Measurements from ENCODE around the gene HADH.

DNA sequence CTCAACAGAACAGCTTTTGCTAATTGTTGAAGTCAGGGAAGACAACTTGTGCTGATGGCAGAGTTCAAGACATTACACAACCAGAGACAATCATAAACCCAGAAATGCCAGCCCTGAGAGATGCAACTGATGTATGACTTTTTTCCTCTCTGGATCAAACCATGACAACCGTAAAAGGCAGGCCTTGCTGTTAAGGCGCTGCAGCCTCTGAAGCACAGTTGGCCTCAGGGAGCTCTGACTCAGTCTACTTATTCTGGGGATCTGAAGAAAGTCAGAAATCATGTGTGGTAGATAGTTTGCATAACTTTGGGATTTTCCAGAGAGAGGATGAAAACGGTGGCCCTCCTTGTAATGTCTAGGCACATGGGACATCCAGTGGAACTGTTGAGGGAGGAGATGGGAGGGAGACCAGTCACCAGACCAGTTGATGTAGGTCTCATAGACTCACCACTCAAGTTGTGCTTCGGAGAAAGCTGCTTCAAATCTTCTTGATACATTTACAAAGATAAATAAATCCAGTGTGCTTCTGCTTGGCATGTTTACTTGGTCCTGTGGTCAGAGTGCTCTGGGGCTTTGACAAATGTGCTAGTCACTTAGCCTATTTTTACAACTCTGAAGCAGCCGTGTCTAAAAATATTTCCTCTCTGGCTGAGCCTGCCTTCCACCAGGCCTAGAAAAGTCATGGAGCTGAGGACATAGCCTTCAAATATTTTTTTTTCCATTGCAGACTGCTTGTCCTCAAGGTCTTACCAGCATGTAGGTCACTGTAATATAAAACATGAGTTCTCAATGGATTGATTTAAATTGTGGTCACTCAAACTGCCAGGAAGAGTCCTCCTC lies 7.5 kb downstream of the HADH start:
- TF ChIP-seq, protein P1, sequence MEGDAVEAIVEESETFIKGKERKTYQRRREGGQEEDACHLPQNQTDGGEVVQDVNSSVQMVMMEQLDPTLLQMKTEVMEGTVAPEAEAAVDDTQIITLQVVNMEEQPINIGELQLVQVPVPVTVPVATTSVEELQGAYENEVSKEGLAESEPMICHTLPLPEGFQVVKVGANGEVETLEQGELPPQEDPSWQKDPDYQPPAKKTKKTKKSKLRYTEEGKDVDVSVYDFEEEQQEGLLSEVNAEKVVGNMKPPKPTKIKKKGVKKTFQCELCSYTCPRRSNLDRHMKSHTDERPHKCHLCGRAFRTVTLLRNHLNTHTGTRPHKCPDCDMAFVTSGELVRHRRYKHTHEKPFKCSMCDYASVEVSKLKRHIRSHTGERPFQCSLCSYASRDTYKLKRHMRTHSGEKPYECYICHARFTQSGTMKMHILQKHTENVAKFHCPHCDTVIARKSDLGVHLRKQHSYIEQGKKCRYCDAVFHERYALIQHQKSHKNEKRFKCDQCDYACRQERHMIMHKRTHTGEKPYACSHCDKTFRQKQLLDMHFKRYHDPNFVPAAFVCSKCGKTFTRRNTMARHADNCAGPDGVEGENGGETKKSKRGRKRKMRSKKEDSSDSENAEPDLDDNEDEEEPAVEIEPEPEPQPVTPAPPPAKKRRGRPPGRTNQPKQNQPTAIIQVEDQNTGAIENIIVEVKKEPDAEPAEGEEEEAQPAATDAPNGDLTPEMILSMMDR (IDR thresholded peaks at IDR 0.05) = no peak
- TF ChIP-seq POLR2A (IDR thresholded peaks at IDR 0.05) = peak in 1 of 2 donors; percentile 15

Measured in adrenal gland (tissue), 5 donors.